H9 (cell line): ENCODE data around the gene FRK. TPM values are rescaled to one million over a fixed set of nuclear protein-coding genes. Genes with fewer than 3 reads are reported as not detected.
"Not testable (repeated sequence)": the region's sequence is repeated elsewhere in the genome, so short reads cannot be mapped to it uniquely, and the experiment has no call there.

Experiments
- DNase-seq: peaks from one replicate; pipeline ENCODE4 v3.0.0-alpha.2; 2017
- H2AFZ ChIP-seq: one replicate; pipeline ENCODE4 v1.6.1; 2013; ENCODE audit warnings: mild to moderate bottlenecking, low read length, control low read depth, moderate library complexity
- H2AK5ac ChIP-seq: 2 replicates; pipeline ENCODE4 v1.6.1; 2013; ENCODE audit warnings: low read length, control low read depth, mixed read lengths; ENCODE audit not compliant: insufficient read length
- H2BK120ac ChIP-seq: one replicate; pipeline ENCODE4 v1.6.1; 2013; ENCODE audit warnings: low read depth, mild to moderate bottlenecking, low read length, control low read depth, inconsistent platforms; ENCODE audit not compliant: poor library complexity, severe bottlenecking
- H2BK12ac ChIP-seq: 2 replicates; pipeline ENCODE4 v1.6.1; 2013; ENCODE audit warnings: low read length, control low read depth, mixed read lengths, low read depth; ENCODE audit not compliant: insufficient read length
- H2BK15ac ChIP-seq: 2 replicates; pipeline ENCODE4 v1.6.1; 2013; ENCODE audit warnings: low read depth, low read length, control low read depth
- H2BK20ac ChIP-seq: one replicate; pipeline ENCODE4 v1.6.1; 2013; ENCODE audit warnings: low read depth, mild to moderate bottlenecking, low read length, control low read depth, inconsistent platforms; ENCODE audit not compliant: poor library complexity, severe bottlenecking
- H2BK5ac ChIP-seq: 2 replicates; pipeline ENCODE4 v1.6.1; 2013; ENCODE audit warnings: low read length, control low read depth, mixed read lengths; ENCODE audit not compliant: insufficient read length
- H3K14ac ChIP-seq: 2 replicates; pipeline ENCODE4 v1.6.1; 2013; ENCODE audit warnings: low read length, control low read depth; ENCODE audit not compliant: insufficient read depth
- H3K18ac ChIP-seq: 2 replicates; pipeline ENCODE4 v1.6.1; 2013; ENCODE audit warnings: low read depth, mild to moderate bottlenecking, mixed read lengths, low read length, control low read depth; ENCODE audit not compliant: insufficient read length
- H3K23ac ChIP-seq: 2 replicates; pipeline ENCODE4 v1.6.1; 2013; ENCODE audit warnings: low read length, control low read depth, mixed read lengths, low read depth; ENCODE audit not compliant: insufficient read length
- H3K23me2 ChIP-seq: 2 replicates; pipeline ENCODE4 v1.6.1; 2013; ENCODE audit warnings: low read depth, mild to moderate bottlenecking, mixed read lengths, low read length, control low read depth; ENCODE audit not compliant: insufficient read length, poor library complexity, severe bottlenecking
- H3K27ac ChIP-seq: 2 replicates; pipeline ENCODE4 v1.5.1; 2013; ENCODE audit warnings: low read length, control low read depth, mixed read lengths, low read depth; ENCODE audit not compliant: insufficient read length
- H3K27me3 ChIP-seq: 2 replicates; pipeline ENCODE4 v1.6.1; 2013; ENCODE audit warnings: low read length, control low read depth, inconsistent platforms; ENCODE audit not compliant: insufficient read depth
- H3K4ac ChIP-seq: 2 replicates; pipeline ENCODE4 v1.6.1; 2013; ENCODE audit warnings: low read depth, mild to moderate bottlenecking, control low read depth, inconsistent platforms, low read length, moderate library complexity
- H3K4me1 ChIP-seq: 2 replicates; pipeline ENCODE4 v1.6.1; 2013; ENCODE audit warnings: low read length, control low read depth, inconsistent platforms; ENCODE audit not compliant: insufficient read depth
- H3K4me2 ChIP-seq: 2 replicates; pipeline ENCODE4 v1.6.1; 2013; ENCODE audit warnings: low read length, control low read depth, mixed read lengths; ENCODE audit not compliant: insufficient read length, insufficient read depth
- H3K56ac ChIP-seq: 2 replicates; pipeline ENCODE4 v1.6.1; 2013; ENCODE audit warnings: low read depth, mild to moderate bottlenecking, mixed read lengths, low read length, control low read depth; ENCODE audit not compliant: insufficient read length
- H3K79me1 ChIP-seq: 2 replicates; pipeline ENCODE4 v1.6.1; 2013; ENCODE audit warnings: low read depth, mild to moderate bottlenecking, moderate library complexity, low read length, control low read depth, inconsistent platforms; ENCODE audit not compliant: insufficient read depth, poor library complexity, severe bottlenecking
- H3K79me2 ChIP-seq: 2 replicates; pipeline ENCODE4 v1.6.1; 2013; ENCODE audit warnings: low read length, control low read depth, inconsistent platforms; ENCODE audit not compliant: insufficient read depth
- H3K9ac ChIP-seq: 2 replicates; pipeline ENCODE4 v1.6.1; 2013; ENCODE audit warnings: low read length, control low read depth, mixed read lengths; ENCODE audit not compliant: insufficient read length; ENCODE audit errors: extremely low read depth
- H3K9me3 ChIP-seq: one replicate; pipeline ENCODE4 v1.6.1; 2013; ENCODE audit warnings: low read depth, low read length, inconsistent platforms; ENCODE audit not compliant: control insufficient read depth
- H3T11ph ChIP-seq: one replicate; pipeline ENCODE4 v1.6.1; 2013; ENCODE audit warnings: mild to moderate bottlenecking, low read length, control low read depth, inconsistent platforms
- H4K20me1 ChIP-seq: one replicate; pipeline ENCODE4 v1.6.1; 2013; ENCODE audit not compliant: control insufficient read depth, insufficient read length, insufficient read depth
- H4K5ac ChIP-seq: 2 replicates; pipeline ENCODE4 v1.6.1; 2013; ENCODE audit warnings: low read depth, mild to moderate bottlenecking, mixed read lengths, low read length, control low read depth; ENCODE audit not compliant: insufficient read length
- H4K8ac ChIP-seq: replicated peaks from 2 replicates; pipeline ENCODE4 v1.6.1; 2013; ENCODE audit warnings: low read length, control low read depth, mixed read lengths, low read depth; ENCODE audit not compliant: insufficient read length
- H4K91ac ChIP-seq: 2 replicates; pipeline ENCODE4 v1.6.1; 2013; ENCODE audit warnings: low read depth, mild to moderate bottlenecking, moderate library complexity, mixed read lengths, low read length, control low read depth; ENCODE audit not compliant: insufficient read length
- H3K27ac Mint-ChIP-seq, 3 experiments: 2 replicates in 2 of 3; 3 replicates in 1 of 3; pipeline ENCODE4 v1.8.0; 2020 to 2021; ENCODE audit warnings: mixed read lengths in 3 of 3, mild to moderate bottlenecking in 1 of 3, moderate library complexity in 1 of 3
- H3K27me3 Mint-ChIP-seq: 2 replicates; pipeline ENCODE4 v1.8.0; 2021; ENCODE audit warnings: low read depth, mild to moderate bottlenecking, moderate library complexity, mixed read lengths
- H3K36me3 Mint-ChIP-seq, 3 experiments: 2 replicates in 2 of 3; 3 replicates in 1 of 3; pipeline ENCODE4 v1.8.0; 2020 to 2021; ENCODE audit warnings: low read depth in 3 of 3, mixed read lengths in 3 of 3; ENCODE audit not compliant: insufficient read depth in 1 of 3
- H3K4me1 Mint-ChIP-seq, 2 experiments: 2 replicates each; pipeline ENCODE4 v1.8.0; 2020; ENCODE audit warnings: mixed read lengths in 2 of 2
- H3K4me3 Mint-ChIP-seq, 2 experiments: 2 replicates in 1 of 2; 3 replicates in 1 of 2; pipeline ENCODE4 v1.8.0; 2020 to 2021; ENCODE audit warnings: mild to moderate bottlenecking in 2 of 2, mixed read lengths in 2 of 2, moderate library complexity in 1 of 2
- H3K9me3 Mint-ChIP-seq, 2 experiments: 2 replicates in 1 of 2; 3 replicates in 1 of 2; pipeline ENCODE4 v1.8.0; 2020; ENCODE audit warnings: mild to moderate bottlenecking in 2 of 2, mixed read lengths in 2 of 2, moderate library complexity in 1 of 2
- CTCF ChIP-seq: fragments of 200-600 bp; sonication (generic); conservative IDR thresholded peaks from 3 replicates; pipeline ENCODE4 v1.8.0; 2021; ENCODE audit warnings: antibody characterized with exemption, mild to moderate bottlenecking
- WGBS: extraction: QIAGEN DNeasy Blood & Tissue Kit; methylation state at CpG from one replicate; pipeline ENCODE4 v1.1.7; 2013; ENCODE audit warnings: missing lambda C conversion rate, low lambda C conversion rate, mixed read lengths; ENCODE audit not compliant: insufficient read length; ENCODE audit errors: extremely low coverage; 5-methylcytosine and 5-hydroxymethylcytosine counted together
- total RNA-seq: library from RNA; stranded (reverse); gene quantifications from 2 replicates; pipeline ENCODE4 v1.2.1, GENCODE V29; 2021

Gene FRK
- total RNA-seq, 1 experiment from 2014 or later: 0.15 TPM

DNA sequence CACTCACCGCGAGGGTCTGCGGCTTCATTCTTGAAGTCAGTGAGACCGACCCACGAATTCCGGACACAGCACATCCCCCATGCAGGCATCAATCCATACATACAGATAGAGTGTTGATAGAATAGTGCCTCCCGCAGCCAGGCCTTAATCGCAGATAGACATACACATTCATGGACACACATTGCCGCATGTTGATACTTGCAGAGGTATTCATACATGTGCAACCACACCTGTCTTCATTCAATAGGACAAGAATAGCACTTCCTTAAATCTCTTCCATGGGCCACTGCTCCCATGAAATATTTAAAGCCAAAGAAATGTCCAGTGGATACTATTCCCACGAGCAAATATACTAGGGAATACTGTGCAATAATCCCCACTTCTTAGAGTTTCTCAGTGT, 170.5 kb downstream of the FRK start:
- Histone ChIP-seq H3K9me3 (no peaks in the 10 kb centered on the region), H3K18ac (no peak overlapping the region), H4K20me1 (no peaks in the 10 kb centered on the region), H3K27ac (no peak overlapping the region), H3K4ac (no peak overlapping the region), H2BK120ac (no peak overlapping the region), H2BK5ac (no peak overlapping the region), H4K8ac (no peak overlapping the region), H2AFZ (no peak overlapping the region), H2AK5ac (no peak overlapping the region), H3K23me2 (no peaks in the 10 kb centered on the region), H2BK15ac (no peak overlapping the region), H3K56ac (no peak overlapping the region), H3K14ac (no peak overlapping the region), H3K4me1 (no peaks in the 10 kb centered on the region), H3K23ac (no peak overlapping the region), H3K9ac (no peak overlapping the region), H4K91ac (no peak overlapping the region), H3K79me2 (no peaks in the 10 kb centered on the region), H2BK20ac (no peak overlapping the region), H2BK12ac (no peak overlapping the region), H3K79me1 (no peaks in the 10 kb centered on the region), H4K5ac (no peak overlapping the region), H3T11ph (no peak overlapping the region), H3K27me3 (no peaks in the 10 kb centered on the region), H3K4me2 (no peak overlapping the region)
- no peak overlapping the region for H3K27ac Mint-ChIP-seq
- H3K36me3 Mint-ChIP-seq: no peaks in the 10 kb centered on the region; a peak in 1 of 7 replicates
- no peak for DNase-seq
- no peaks in the 10 kb centered on the region for H3K4me1 Mint-ChIP-seq
- no peak overlapping the region for H3K4me3 Mint-ChIP-seq
- no peaks in the 10 kb centered on the region for H3K9me3 Mint-ChIP-seq
- no peaks in the 10 kb centered on the region for H3K27me3 Mint-ChIP-seq
- WGBS: no CpG with 5 or more reads among the region's 10 CpGs
- TF ChIP-seq CTCF: no peak

GRCh38 chr6:115888687-115889470, 171.8 kb downstream of the FRK start:
- not testable (repeated sequence) for H3K36me3 Mint-ChIP-seq, H2AFZ ChIP-seq, H3K4me1 Mint-ChIP-seq, H3K9ac ChIP-seq, H3K4me2 ChIP-seq, H3K18ac ChIP-seq, DNase-seq, H2BK5ac ChIP-seq, H3K27ac ChIP-seq, H3K79me2 ChIP-seq, H4K20me1 ChIP-seq, H3K14ac ChIP-seq, H3K56ac ChIP-seq, H2BK12ac ChIP-seq, H2AK5ac ChIP-seq, H4K8ac ChIP-seq, H3K4me3 Mint-ChIP-seq, H3K4me1 ChIP-seq, H3K4ac ChIP-seq, H3T11ph ChIP-seq, H2BK20ac ChIP-seq, H3K27me3 ChIP-seq, H3K9me3 Mint-ChIP-seq, H2BK120ac ChIP-seq, H2BK15ac ChIP-seq, H4K5ac ChIP-seq, H4K91ac ChIP-seq, H3K79me1 ChIP-seq, H3K23ac ChIP-seq, H3K23me2 ChIP-seq, H3K27ac Mint-ChIP-seq, H3K27me3 Mint-ChIP-seq, H3K9me3 ChIP-seq
- WGBS: no CpG with 5 or more reads among the region's 38 CpGs
